Esophagus muscularis mucosa (tissue), 3 donors: ENCODE data around the gene NAALADL1.

Source experiments
- POLR2A ChIP-seq: fragments of 450-650 bp; IDR thresholded peaks from one replicate; pipeline ENCODE4 v1.6.1; 2017; ENCODE audit warnings: antibody characterized with exemption, moderate library complexity, mild to moderate bottlenecking, low read depth
- POLR2AphosphoS5 ChIP-seq, 2 donors: sonication (generic); formaldehyde crosslinking; IDR thresholded peaks; one replicate each; pipeline ENCODE4 v1.6.1; 2017; ENCODE audit warnings: antibody characterized with exemption in 2 of 2
- TF ChIP-seq, protein P1 (sequence below), 3 experiments: fragments of 200-600 bp in 2 of 3; fragments of 450-650 bp in 1 of 3; sonication (generic) in 2 of 3; IDR thresholded peaks; one replicate each; pipeline ENCODE4 v1.5.1; 2017 to 2019; ENCODE audit warnings: antibody characterized with exemption in 3 of 3, mild to moderate bottlenecking in 2 of 3, moderate library complexity in 1 of 3

GRCh38 chr11:65040520-65040846 lies 17.9 kb downstream of the NAALADL1 start:
- TF ChIP-seq POLR2AphosphoS5 (IDR thresholded peaks at IDR 0.05) (no peak), POLR2A (no peak)
- TF ChIP-seq, protein P1, sequence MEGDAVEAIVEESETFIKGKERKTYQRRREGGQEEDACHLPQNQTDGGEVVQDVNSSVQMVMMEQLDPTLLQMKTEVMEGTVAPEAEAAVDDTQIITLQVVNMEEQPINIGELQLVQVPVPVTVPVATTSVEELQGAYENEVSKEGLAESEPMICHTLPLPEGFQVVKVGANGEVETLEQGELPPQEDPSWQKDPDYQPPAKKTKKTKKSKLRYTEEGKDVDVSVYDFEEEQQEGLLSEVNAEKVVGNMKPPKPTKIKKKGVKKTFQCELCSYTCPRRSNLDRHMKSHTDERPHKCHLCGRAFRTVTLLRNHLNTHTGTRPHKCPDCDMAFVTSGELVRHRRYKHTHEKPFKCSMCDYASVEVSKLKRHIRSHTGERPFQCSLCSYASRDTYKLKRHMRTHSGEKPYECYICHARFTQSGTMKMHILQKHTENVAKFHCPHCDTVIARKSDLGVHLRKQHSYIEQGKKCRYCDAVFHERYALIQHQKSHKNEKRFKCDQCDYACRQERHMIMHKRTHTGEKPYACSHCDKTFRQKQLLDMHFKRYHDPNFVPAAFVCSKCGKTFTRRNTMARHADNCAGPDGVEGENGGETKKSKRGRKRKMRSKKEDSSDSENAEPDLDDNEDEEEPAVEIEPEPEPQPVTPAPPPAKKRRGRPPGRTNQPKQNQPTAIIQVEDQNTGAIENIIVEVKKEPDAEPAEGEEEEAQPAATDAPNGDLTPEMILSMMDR (IDR thresholded peaks at IDR 0.05), result no peak
